A549 (cell line): ENCODE results near the gene NSD2. TPM values are rescaled to one million over a fixed set of nuclear protein-coding genes. Genes with fewer than 3 reads are reported as not detected.

Experiments used
- ATAC-seq, 2 experiments: fragments of 200-7000 bp in 1 of 2; fragments of >200 bp in 1 of 2; cut with Nextera tagmentation in 1 of 2; cut with Tn5 transposase in 1 of 2; 3 replicates each; pipeline versions ENCODE4 v1.8.0 to v1.9.1; 2018 to 2020; ENCODE audit warnings: mild to moderate bottlenecking in 1 of 2, moderate library complexity in 1 of 2
- CTCF ChIA-PET: fragments of 300-600 bp; sonication (Branson Sonifier 250); formaldehyde crosslinking; extraction: SDS; loops from one replicate; lab custom pipeline; 2021; ENCODE audit warnings: antibody characterized with exemption, inconsistent platforms; lab: Yijun Ruan, JAX
- POLR2A ChIA-PET: fragments of 350-600 bp; formaldehyde crosslinking; extraction: SDS; loops from one replicate; lab custom pipeline; 2021; ENCODE audit warnings: antibody characterized with exemption, inconsistent platforms; lab: Yijun Ruan, JAX
- DNase-seq, 2 experiments: peaks; one replicate each; pipeline versions ENCODE4 v3.0.0 to v3.0.0-alpha.2; 2011 to 2016; ENCODE audit warnings: low read depth in 1 of 2, low spot score in 1 of 2
- FAIRE-seq: peaks from 2 replicates; lab custom pipeline; 2011; peaks lifted over from hg19 to GRCh38; lab: Jason Lieb, UNC
- H3K27ac ChIP-seq, 2 experiments: fragments of >200 bp; sonication (Bioruptor Twin); formaldehyde crosslinking; 3 replicates each; pipeline ENCODE4 v1.5.1; 2016 to 2017
- H3K4me1 ChIP-seq: fragments of >200 bp; sonication (Bioruptor Twin); formaldehyde crosslinking; 3 replicates; pipeline ENCODE4 v1.6.1; 2016
- H3K4me2 ChIP-seq: fragments of >200 bp; sonication (Bioruptor Twin); formaldehyde crosslinking; 3 replicates; pipeline ENCODE4 v1.6.1; 2016
- H3K4me3 ChIP-seq: fragments of >200 bp; sonication (Bioruptor Twin); formaldehyde crosslinking; 3 replicates; pipeline ENCODE4 v1.5.1; 2016
- H3K9me3 ChIP-seq: fragments of >200 bp; sonication (Bioruptor Twin); formaldehyde crosslinking; 3 replicates; pipeline ENCODE4 v1.6.1; 2016
- EHF ChIP-seq: fragments of 250-450 bp; sonication (Bioruptor Pico); IDR thresholded peaks from 2 replicates; pipeline ENCODE4 v1.5.0; 2020; ENCODE audit warnings: mild to moderate bottlenecking
- ESRRA ChIP-seq: fragments of 150-350 bp; IDR thresholded peaks from 2 replicates; pipeline ENCODE4 v1.6.1; 2014; ENCODE audit warnings: mild to moderate bottlenecking, low read length, borderline replicate concordance
- HOXA7 ChIP-seq: fragments of 250-450 bp; sonication (Bioruptor Pico); IDR thresholded peaks from 2 replicates; pipeline ENCODE4 v1.5.0; 2020; ENCODE audit warnings: mild to moderate bottlenecking, moderate library complexity
- HOXB5 ChIP-seq: fragments of 250-450 bp; sonication (Bioruptor Pico); IDR thresholded peaks from 2 replicates; pipeline ENCODE4 v1.5.0; 2020; ENCODE audit warnings: mild to moderate bottlenecking, moderate library complexity
- JUNB ChIP-seq: fragments of >200 bp; sonication (Bioruptor Twin); formaldehyde crosslinking; IDR thresholded peaks from 2 replicates; pipeline ENCODE4 v1.6.1; 2016
- KDM5A ChIP-seq: fragments of 200-600 bp; sonication (generic); IDR thresholded peaks from 2 replicates; pipeline ENCODE4 v1.6.1; 2016; ENCODE audit warnings: antibody characterized with exemption, mild to moderate bottlenecking
- MAZ ChIP-seq: fragments of 150-350 bp; IDR thresholded peaks from 2 replicates; pipeline ENCODE4 v1.6.1; 2014; ENCODE audit warnings: antibody characterized with exemption, low read depth, low read length, borderline replicate concordance
- NPAS2 ChIP-seq: fragments of 250-450 bp; sonication (Bioruptor Pico); IDR thresholded peaks from 2 replicates; pipeline ENCODE4 v1.8.0; 2022; ENCODE audit warnings: mild to moderate bottlenecking, moderate library complexity, borderline replicate concordance
- PHF8 ChIP-seq: fragments of 200-600 bp; sonication (generic); IDR thresholded peaks from 2 replicates; pipeline ENCODE4 v1.6.1; 2016; ENCODE audit warnings: low read depth, mild to moderate bottlenecking, antibody characterized with exemption, moderate library complexity, borderline replicate concordance
- POLR2AphosphoS2 ChIP-seq: conservative IDR thresholded peaks from 2 replicates; pipeline ENCODE4 v1.6.1; 2012; ENCODE audit warnings: low read length, improper control_type of control experiment, inconsistent platforms
- RCOR1 ChIP-seq: fragments of 150-350 bp; IDR thresholded peaks from 2 replicates; pipeline ENCODE4 v1.6.1; 2014; ENCODE audit warnings: antibody characterized with exemption, low read length, low read depth
- RNF2 ChIP-seq: fragments of 200-600 bp; sonication (generic); IDR thresholded peaks from 2 replicates; pipeline ENCODE4 v1.6.1; 2016; ENCODE audit warnings: low read depth, mild to moderate bottlenecking, antibody characterized with exemption, moderate library complexity, borderline replicate concordance
- SREBF2 ChIP-seq: fragments of 450-650 bp; IDR thresholded peaks from 2 replicates; pipeline ENCODE4 v1.6.1; 2014; ENCODE audit warnings: mild to moderate bottlenecking, moderate library complexity
- TFCP2L1 ChIP-seq: fragments of 250-450 bp; sonication (Bioruptor Pico); IDR thresholded peaks from 2 replicates; pipeline ENCODE4 v1.5.0; 2021; ENCODE audit warnings: mild to moderate bottlenecking
- USF2 ChIP-seq: fragments of 450-650 bp; IDR thresholded peaks from 2 replicates; pipeline ENCODE4 v1.6.1; 2014; ENCODE audit warnings: antibody characterized with exemption
- ZC3H11A ChIP-seq: fragments of 450-650 bp; IDR thresholded peaks from 2 replicates; pipeline ENCODE4 v1.6.1; 2014; ENCODE audit warnings: antibody characterized with exemption, mild to moderate bottlenecking
- WGBS: methylation state at CpG from one replicate; pipeline ENCODE4 v1.1.6; 2017; ENCODE audit errors: missing lambda C conversion rate; 5-methylcytosine and 5-hydroxymethylcytosine counted together
- polyA plus RNA-seq, 4 experiments: library from polyadenylated mRNA; depleted of rRNA in 3 of 4; stranded (reverse); fragments of >200 nt; fragmentation: RNase III in 1 of 4; extraction: RNeasy Plus Mini Kit Qiagen cat#74134 plus additional on column Dnase treatment in 1 of 4; gene quantifications; 2 replicates in 3 of 4; 3 replicates in 1 of 4; pipeline ENCODE4 v1.2.3, GENCODE V29; 2011 to 2017
- TF ChIP-seq, protein P1 (sequence below): IDR thresholded peaks from 2 replicates; pipeline ENCODE4 v1.6.1; 2012
- TF ChIP-seq, protein P2 (sequence below): fragments of 250-450 bp; sonication (Bioruptor Pico); IDR thresholded peaks from 2 replicates; pipeline ENCODE4 v1.5.0; 2021; ENCODE audit warnings: mild to moderate bottlenecking, moderate library complexity, borderline replicate concordance

NSD2 gene
- polyA plus RNA-seq, 2 of the 4 experiments (the other 2 are of a cell fraction) = 43.8 to 49.3 TPM

GRCh38 chr4:1863297-1864033 is 7.7 kb upstream of the NSD2 start:
- Histone ChIP-seq H3K9me3 (no peaks in the 10 kb centered on the region), H3K4me3 (no peak overlapping the region), H3K4me1 (peaks cover 11% of the 10 kb centered on the region), H3K4me2 (no peak overlapping the region), H3K27ac (no peak overlapping the region)
- ChIA-PET POLR2A (no interaction called here), CTCF (interaction anchor here (1.1 to 1.7 kb wide), 2 partner anchors 36 to 55 kb away, joined by 3 to 4 read pairs; no protein-coding TSS in a partner anchor)
- FAIRE-seq (no peak), DNase-seq (no peak), ATAC-seq (no peak)
- TF ChIP-seq HOXB5 (CRISPR knock-in tag) (no peak), ESRRA (no peak), HOXA7 (CRISPR knock-in tag) (no peak), POLR2AphosphoS2 (no peak), RCOR1 (no peak), ZC3H11A (no peak), MAZ (no peak), JUNB (no peak), SREBF2 (no peak), USF2 (no peak), NPAS2 (CRISPR knock-in tag) (no peak)
- TF ChIP-seq, protein P1, sequence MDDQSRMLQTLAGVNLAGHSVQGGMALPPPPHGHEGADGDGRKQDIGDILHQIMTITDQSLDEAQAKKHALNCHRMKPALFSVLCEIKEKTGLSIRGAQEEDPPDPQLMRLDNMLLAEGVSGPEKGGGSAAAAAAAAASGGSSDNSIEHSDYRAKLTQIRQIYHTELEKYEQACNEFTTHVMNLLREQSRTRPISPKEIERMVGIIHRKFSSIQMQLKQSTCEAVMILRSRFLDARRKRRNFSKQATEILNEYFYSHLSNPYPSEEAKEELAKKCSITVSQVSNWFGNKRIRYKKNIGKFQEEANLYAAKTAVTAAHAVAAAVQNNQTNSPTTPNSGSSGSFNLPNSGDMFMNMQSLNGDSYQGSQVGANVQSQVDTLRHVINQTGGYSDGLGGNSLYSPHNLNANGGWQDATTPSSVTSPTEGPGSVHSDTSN = no peak
- WGBS = 91% methylated on average over 8 of the region's 11 CpGs

- no peak overlapping the region for H3K4me3 ChIP-seq
- POLR2A ChIA-PET = no interaction called here
- no peak for DNase-seq
- no peak overlapping the region for H3K4me2 ChIP-seq
- CTCF ChIA-PET = interaction anchor here (1.1 to 1.7 kb wide), 2 partner anchors 35 to 55 kb away, joined by 3 to 4 read pairs; no protein-coding TSS in a partner anchor
- ATAC-seq = no peak
- FAIRE-seq = no peak
- H3K27ac ChIP-seq = no peak overlapping the region
- no peaks in the 10 kb centered on the region for H3K9me3 ChIP-seq
- TF ChIP-seq KDM5A (no peak), RNF2 (no peak), EHF (CRISPR knock-in tag) (no peak), PHF8 (no peak), TFCP2L1 (CRISPR knock-in tag) (no peak)
- TF ChIP-seq, protein P2, sequence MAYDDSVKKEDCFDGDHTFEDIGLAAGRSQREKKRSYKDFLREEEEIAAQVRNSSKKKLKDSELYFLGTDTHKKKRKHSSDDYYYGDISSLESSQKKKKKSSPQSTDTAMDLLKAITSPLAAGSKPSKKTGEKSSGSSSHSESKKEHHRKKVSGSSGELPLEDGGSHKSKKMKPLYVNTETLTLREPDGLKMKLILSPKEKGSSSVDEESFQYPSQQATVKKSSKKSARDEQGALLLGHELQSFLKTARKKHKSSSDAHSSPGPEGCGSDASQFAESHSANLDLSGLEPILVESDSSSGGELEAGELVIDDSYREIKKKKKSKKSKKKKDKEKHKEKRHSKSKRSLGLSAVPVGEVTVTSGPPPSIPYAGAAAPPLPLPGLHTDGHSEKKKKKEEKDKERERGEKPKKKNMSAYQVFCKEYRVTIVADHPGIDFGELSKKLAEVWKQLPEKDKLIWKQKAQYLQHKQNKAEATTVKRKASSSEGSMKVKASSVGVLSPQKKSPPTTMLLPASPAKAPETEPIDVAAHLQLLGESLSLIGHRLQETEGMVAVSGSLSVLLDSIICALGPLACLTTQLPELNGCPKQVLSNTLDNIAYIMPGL (CRISPR knock-in tag) = no peak
- H3K4me1 ChIP-seq = peaks cover 16% of the 10 kb centered on the region
- 95% methylated on average over 10 of the region's 17 CpGs for WGBS
Observed at GRCh38 chr4:1864076-1865008, 6.9 kb upstream of the NSD2 start.
